Measurements from ENCODE around the gene DIPK1B.
A peak's percentile ranks its signal among the peaks of the same experiment; 100 is the strongest.

DIPK1B gene

GRCh38 chr9:136740069-136740468 is 27.7 kb downstream of the DIPK1B start:
- no peak overlapping the region for H3K4me3 ChIP-seq (replicated peaks; ENCODE audit: low read depth, low read length)
- no peak for TF ChIP-seq CTCF (IDR thresholded peaks at IDR 0.05; ENCODE audit: low read length, missing control alignments)
- no peak for DNase-seq (ENCODE audit: low read depth)

DNA sequence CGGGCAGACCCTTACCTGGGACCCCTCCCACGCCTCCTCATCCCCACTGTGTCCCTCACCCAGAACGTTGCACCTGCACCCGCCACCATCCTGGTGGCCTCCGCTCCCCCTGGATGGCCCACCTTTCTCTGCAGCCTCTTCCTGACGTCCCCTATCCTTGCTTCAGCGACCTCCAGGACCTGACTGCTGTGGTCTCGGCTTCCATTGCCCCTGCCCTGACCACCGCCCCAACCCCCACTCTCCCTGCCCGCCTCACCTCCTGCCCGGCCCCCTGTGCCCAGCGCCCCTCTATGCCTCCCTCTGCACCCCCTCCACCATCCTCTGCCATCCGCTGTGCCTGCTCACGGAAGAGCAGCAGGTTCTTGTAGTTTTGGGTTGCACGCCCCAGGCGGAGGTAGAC is 28.1 kb downstream of the DIPK1B start:
- TF ChIP-seq CTCF (IDR thresholded peaks at IDR 0.05; ENCODE audit: low read length, missing control alignments): no peak
- no peak for DNase-seq (ENCODE audit: low read depth)
- H3K4me3 ChIP-seq (replicated peaks; ENCODE audit: low read depth, low read length): no peak overlapping the region

GRCh38 chr9:136740971-136741882 is 28.9 kb downstream of the DIPK1B start:
- no peak overlapping the region for H3K4me3 ChIP-seq (replicated peaks; ENCODE audit: low read depth, low read length)

GRCh38 chr9:136741883-136742571 is 29.7 kb downstream of the DIPK1B start:
- DNase-seq (ENCODE audit: low read depth): no peak
- no peak for TF ChIP-seq CTCF (IDR thresholded peaks at IDR 0.05; ENCODE audit: low read length, missing control alignments)
- no peak overlapping the region for H3K4me3 ChIP-seq (replicated peaks; ENCODE audit: low read depth, low read length)

More at GRCh38 chr9:136740971-136741882, 28.9 kb downstream of the DIPK1B start:
- DNase-seq (ENCODE audit: low read depth): peak; percentile 45
- no peak for TF ChIP-seq CTCF (IDR thresholded peaks at IDR 0.05; ENCODE audit: low read length, missing control alignments)

- TF ChIP-seq CTCF (IDR thresholded peaks at IDR 0.05; ENCODE audit: low read length, missing control alignments): peak; percentile 25
- H3K4me3 ChIP-seq (replicated peaks; ENCODE audit: low read depth, low read length): no peak within 1 kb of the TSS
- no peak for DNase-seq (ENCODE audit: low read depth)
Measured at GRCh38 chr9:136742591-136743391, 30.4 kb downstream of the DIPK1B start, which contains the start of gene LCN10. Gene LCN10, minus strand, starts transcription at chr9:136742940. Its CDS starts 37 bp downstream, at chr9:136742903.

- DNase-seq (ENCODE audit: low read depth): no peak
- H3K4me3 ChIP-seq (replicated peaks; ENCODE audit: low read depth, low read length): no peak overlapping the region
- TF ChIP-seq CTCF (IDR thresholded peaks at IDR 0.05; ENCODE audit: low read length, missing control alignments): no peak
Measured at GRCh38 chr9:136743639-136744211, 31.4 kb downstream of the DIPK1B start.

All from fibroblast of pulmonary artery (primary cell).